Measurements from ENCODE around the gene MAP3K6.

Gene MAP3K6

GRCh38 chr1:27306071-27306470, 60.7 kb downstream of the MAP3K6 start:
- Histone ChIP-seq H3K27me3 (replicated peaks; ENCODE audit: control insufficient read depth, insufficient read depth, low read length, poor library complexity, severe bottlenecking) (no peaks in the 10 kb centered on the region), H3K4me3 (ENCODE audit: insufficient read depth, low read depth, low read length, poor library complexity, severe bottlenecking) (no peak overlapping the region), H3K36me3 (ENCODE audit: control insufficient read depth, insufficient read depth, low read length) (peaks cover 38% of the 10 kb centered on the region)

More at GRCh38 chr1:27306071-27306470, 60.7 kb downstream of the MAP3K6 start:
- DNase-seq, result no peak
- Histone ChIP-seq H3K4me1 (ENCODE audit: control insufficient read depth, insufficient read depth, low read length, poor library complexity, severe bottlenecking) (no peaks in the 10 kb centered on the region), H3K9me3 (ENCODE audit: control insufficient read depth, low read length) (no peaks in the 10 kb centered on the region), H3K27ac (ENCODE audit: insufficient read depth, low read length, poor library complexity, severe bottlenecking) (no peak overlapping the region)

All from effector memory CD4-positive, alpha-beta T cell (primary cell).